Endothelial cell (in vitro differentiated cells): Measurements from ENCODE around the gene PIK3AP1. TPM values are rescaled to one million over a fixed set of nuclear protein-coding genes. Genes with fewer than 3 reads are reported as not detected.

ENCODE experiments used
- DNase-seq: peaks from one replicate; pipeline ENCODE4 v3.0.0; 2021; ENCODE audit warnings: low spot score
- H3K27ac Mint-ChIP-seq: one replicate; pipeline ENCODE4 v1.8.0; 2021; ENCODE audit warnings: mixed read lengths, inconsistent platforms; ENCODE audit not compliant: unreplicated experiment
- H3K27me3 Mint-ChIP-seq: one replicate; pipeline ENCODE4 v1.8.0; 2021; ENCODE audit warnings: mild to moderate bottlenecking, moderate library complexity, mixed read lengths, inconsistent platforms; ENCODE audit not compliant: unreplicated experiment
- H3K36me3 Mint-ChIP-seq: one replicate; pipeline ENCODE4 v1.8.0; 2021; ENCODE audit warnings: mild to moderate bottlenecking, low read depth, mixed read lengths, inconsistent platforms; ENCODE audit not compliant: unreplicated experiment
- H3K4me1 Mint-ChIP-seq: one replicate; pipeline ENCODE4 v1.8.0; 2021; ENCODE audit warnings: mild to moderate bottlenecking, mixed read lengths, inconsistent platforms; ENCODE audit not compliant: unreplicated experiment
- H3K4me3 Mint-ChIP-seq: one replicate; pipeline ENCODE4 v1.8.0; 2021; ENCODE audit warnings: mild to moderate bottlenecking, mixed read lengths, inconsistent platforms; ENCODE audit not compliant: unreplicated experiment
- H3K9me3 Mint-ChIP-seq: one replicate; pipeline ENCODE4 v1.8.0; 2021; ENCODE audit warnings: mixed read lengths, inconsistent platforms; ENCODE audit not compliant: unreplicated experiment
- total RNA-seq: library from RNA; stranded (reverse); fragmentation: NEBNext Ultra II Directional; extraction: Animal tissue kit (Norgen Biotek cat#: 25700); gene quantifications from one replicate; pipeline ENCODE4 v1.2.1, GENCODE V29; 2021; ENCODE audit not compliant: unreplicated experiment
- TF ChIP-seq, protein P1 (sequence below): fragments of 200-600 bp; sonication (generic); IDR thresholded peaks from one replicate; pipeline ENCODE4 v1.5.0; 2021; ENCODE audit warnings: antibody characterized with exemption; ENCODE audit not compliant: unreplicated experiment

The PIK3AP1 gene
- total RNA-seq, 1 donor from 2014 or later: 9.0 TPM

- Mint-ChIP-seq H3K4me1 (peaks cover 13% of the 10 kb centered on the region), H3K36me3 (no peaks in the 10 kb centered on the region), H3K4me3 (no peak overlapping the region), H3K9me3 (no peaks in the 10 kb centered on the region), H3K27ac (no peak overlapping the region), H3K27me3 (no peaks in the 10 kb centered on the region)
- DNase-seq: no peak
- TF ChIP-seq, protein P1, sequence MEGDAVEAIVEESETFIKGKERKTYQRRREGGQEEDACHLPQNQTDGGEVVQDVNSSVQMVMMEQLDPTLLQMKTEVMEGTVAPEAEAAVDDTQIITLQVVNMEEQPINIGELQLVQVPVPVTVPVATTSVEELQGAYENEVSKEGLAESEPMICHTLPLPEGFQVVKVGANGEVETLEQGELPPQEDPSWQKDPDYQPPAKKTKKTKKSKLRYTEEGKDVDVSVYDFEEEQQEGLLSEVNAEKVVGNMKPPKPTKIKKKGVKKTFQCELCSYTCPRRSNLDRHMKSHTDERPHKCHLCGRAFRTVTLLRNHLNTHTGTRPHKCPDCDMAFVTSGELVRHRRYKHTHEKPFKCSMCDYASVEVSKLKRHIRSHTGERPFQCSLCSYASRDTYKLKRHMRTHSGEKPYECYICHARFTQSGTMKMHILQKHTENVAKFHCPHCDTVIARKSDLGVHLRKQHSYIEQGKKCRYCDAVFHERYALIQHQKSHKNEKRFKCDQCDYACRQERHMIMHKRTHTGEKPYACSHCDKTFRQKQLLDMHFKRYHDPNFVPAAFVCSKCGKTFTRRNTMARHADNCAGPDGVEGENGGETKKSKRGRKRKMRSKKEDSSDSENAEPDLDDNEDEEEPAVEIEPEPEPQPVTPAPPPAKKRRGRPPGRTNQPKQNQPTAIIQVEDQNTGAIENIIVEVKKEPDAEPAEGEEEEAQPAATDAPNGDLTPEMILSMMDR: no peak
Measured at GRCh38 chr10:96687317-96688012, 32.8 kb downstream of the PIK3AP1 start.

DNA sequence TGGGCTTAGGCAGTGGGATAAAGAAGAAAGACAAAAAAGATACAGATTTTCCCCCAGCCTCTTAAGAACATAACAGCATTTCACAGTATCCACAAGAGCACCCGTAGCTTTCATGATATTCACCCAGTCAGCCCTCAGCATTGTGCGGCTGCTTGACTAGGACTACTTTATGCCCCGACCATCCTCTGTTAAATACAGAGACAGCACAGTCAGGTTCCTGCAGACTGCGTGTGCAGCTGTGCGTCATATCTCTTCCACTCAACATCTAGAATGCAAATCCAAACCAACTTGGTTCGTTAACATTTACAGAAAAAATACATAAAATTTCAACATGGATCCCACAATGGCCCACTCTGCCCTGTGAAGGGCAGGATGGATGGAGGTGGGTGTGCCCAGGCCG lies 33.8 kb downstream of the PIK3AP1 start:
- Mint-ChIP-seq H3K9me3 (no peaks in the 10 kb centered on the region), H3K27ac (no peak overlapping the region), H3K36me3 (no peaks in the 10 kb centered on the region), H3K27me3 (no peaks in the 10 kb centered on the region), H3K4me1 (peaks cover 18% of the 10 kb centered on the region), H3K4me3 (no peak overlapping the region)
- TF ChIP-seq, protein P1: no peak
- DNase-seq: no peak

DNA sequence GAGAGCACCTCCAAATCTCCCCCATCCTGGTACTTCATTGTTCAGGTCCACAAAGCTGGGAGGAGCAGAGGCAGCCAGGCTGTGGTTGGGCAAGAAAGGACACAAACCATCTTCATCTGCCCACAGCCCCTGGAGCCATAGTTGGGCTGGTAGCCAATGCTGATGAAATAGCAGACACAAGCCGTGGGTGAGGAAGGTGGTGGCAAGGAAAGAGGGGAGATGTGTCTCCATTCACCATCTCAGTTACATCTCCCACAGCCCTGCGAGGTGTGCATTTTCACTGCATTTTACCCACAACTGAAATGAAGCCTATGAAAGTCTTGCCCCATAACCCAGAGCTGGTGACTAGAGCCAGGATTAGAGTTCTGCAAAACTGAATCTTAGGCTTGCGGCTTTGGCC lies 35.0 kb downstream of the PIK3AP1 start:
- no peaks in the 10 kb centered on the region for H3K36me3 Mint-ChIP-seq
- DNase-seq: no peak
- no peak overlapping the region for H3K27ac Mint-ChIP-seq
- H3K27me3 Mint-ChIP-seq: no peaks in the 10 kb centered on the region
- no peak overlapping the region for H3K4me3 Mint-ChIP-seq
- peaks cover 23% of the 10 kb centered on the region for H3K4me1 Mint-ChIP-seq
- TF ChIP-seq, protein P1: no peak
- no peaks in the 10 kb centered on the region for H3K9me3 Mint-ChIP-seq

- H3K9me3 Mint-ChIP-seq: no peaks in the 10 kb centered on the region
- no peaks in the 10 kb centered on the region for H3K36me3 Mint-ChIP-seq
- no peak overlapping the region for H3K4me3 Mint-ChIP-seq
- no peak overlapping the region for H3K27ac Mint-ChIP-seq
- DNase-seq: no peak
- peaks cover 23% of the 10 kb centered on the region for H3K4me1 Mint-ChIP-seq
- no peaks in the 10 kb centered on the region for H3K27me3 Mint-ChIP-seq
- TF ChIP-seq, protein P1: no peak
Measured at GRCh38 chr10:96684826-96685225, 35.5 kb downstream of the PIK3AP1 start.

GRCh38 chr10:96683710-96684109 lies 36.6 kb downstream of the PIK3AP1 start:
- H3K27ac Mint-ChIP-seq: no peak overlapping the region
- no peak for DNase-seq
- H3K27me3 Mint-ChIP-seq: no peaks in the 10 kb centered on the region
- TF ChIP-seq, protein P1: no peak
- no peaks in the 10 kb centered on the region for H3K36me3 Mint-ChIP-seq
- peaks cover 23% of the 10 kb centered on the region for H3K4me1 Mint-ChIP-seq
- no peaks in the 10 kb centered on the region for H3K9me3 Mint-ChIP-seq
- H3K4me3 Mint-ChIP-seq: no peak overlapping the region
